ENCODE data around the gene CYP24A1.

- TF ChIP-seq EZH2 (IDR thresholded peaks at IDR 0.05; ENCODE audit: low read length) (no peak), CTCF (optimal IDR thresholded peaks at IDR 0.05 in 1 of 3, IDR thresholded peaks at IDR 0.05 in 1 of 3, conservative IDR thresholded peaks at IDR 0.05 in 1 of 3; ENCODE audit: extremely low read depth in 1 of 3, insufficient read depth in 2 of 3, low read length in 3 of 3) (no peak)
Measured at GRCh38 chr20:54190217-54190616, 16.4 kb upstream of the CYP24A1 start.
